Glomerular endothelial cell (primary cell): ENCODE measurements around the gene CPLANE1. TPM values are rescaled to one million over a fixed set of nuclear protein-coding genes. Genes with fewer than 3 reads are reported as not detected.
"Not testable (repeated sequence)": the region's sequence is repeated elsewhere in the genome, so short reads cannot be mapped to it uniquely, and the experiment has no call there.

Experiments used
- DNase-seq: peaks from one replicate; pipeline ENCODE4 v3.0.0-alpha.2; 2011; ENCODE audit warnings: low read depth, low spot score; ENCODE audit errors: extremely low read depth
- total RNA-seq: library from RNA; depleted of rRNA; stranded (reverse); fragments of >200 nt; gene quantifications from 2 replicates; pipeline ENCODE4 v1.2.3, GENCODE V29; 2015

Gene CPLANE1
- total RNA-seq, 1 donor from 2014 or later: 21.6 TPM

DNA sequence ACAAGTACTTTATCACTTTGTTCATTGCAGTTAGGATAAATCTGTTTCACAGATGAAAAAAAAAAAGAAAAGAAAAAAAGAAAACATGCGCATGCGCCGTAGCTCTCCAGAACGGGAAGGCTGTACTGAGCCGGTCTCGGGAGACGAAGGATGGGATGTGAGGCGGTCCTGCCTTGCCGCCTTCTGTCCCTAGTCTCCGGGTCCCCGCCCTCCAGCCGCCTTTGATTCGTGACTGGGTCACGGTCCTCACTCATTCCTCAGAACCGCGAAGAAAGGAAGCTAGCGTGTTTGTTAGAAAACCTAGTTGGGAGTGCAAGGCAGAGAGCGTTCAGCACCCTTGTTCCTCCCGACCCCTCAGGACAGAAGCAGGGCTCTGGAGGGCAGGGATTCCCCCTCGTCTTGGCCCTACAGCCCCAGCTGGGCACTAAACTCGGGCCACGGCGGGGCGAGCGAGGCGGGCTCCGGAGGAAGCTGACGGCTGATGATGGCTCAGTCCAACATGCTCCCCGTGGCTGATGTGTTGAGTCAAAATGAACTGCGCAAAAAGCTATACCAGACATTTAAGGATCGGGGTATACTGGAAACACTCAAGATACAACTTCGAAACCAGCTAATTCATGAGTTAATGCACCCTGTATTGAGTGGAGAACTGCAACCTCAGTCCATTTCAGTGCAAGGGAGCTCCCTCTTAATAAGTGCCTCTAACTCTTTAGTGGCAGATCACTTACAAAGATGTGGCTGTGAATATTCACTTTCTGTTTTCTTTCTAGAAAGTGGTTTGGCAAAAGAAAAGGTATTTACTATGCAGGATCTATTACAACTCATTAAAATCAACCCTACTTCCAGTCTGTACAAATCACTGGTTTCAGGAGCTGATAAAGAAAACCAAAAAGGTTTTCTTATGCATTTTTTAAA, 40.0 kb downstream of the CPLANE1 start:
- no peak for DNase-seq

DNA sequence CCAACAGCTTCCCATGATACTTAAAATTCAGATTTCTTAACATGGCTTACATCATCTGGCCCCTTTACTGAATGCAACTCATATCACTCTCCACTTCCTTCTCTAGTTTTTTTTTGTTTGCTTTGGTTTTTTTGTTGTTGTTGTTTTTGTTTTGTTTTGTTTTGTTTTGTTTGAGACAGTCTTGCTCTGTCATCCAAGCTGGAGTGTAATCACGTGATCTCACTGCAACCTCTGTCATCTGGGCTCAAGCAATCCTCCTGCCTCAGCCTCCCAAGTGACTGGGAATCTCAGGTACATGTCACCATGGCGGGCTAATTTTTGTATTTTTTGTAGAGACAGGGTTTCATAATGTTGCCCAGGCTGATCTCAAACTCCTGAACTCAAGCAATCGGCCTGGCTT, 41.4 kb downstream of the CPLANE1 start:
- no peak for DNase-seq

DNA sequence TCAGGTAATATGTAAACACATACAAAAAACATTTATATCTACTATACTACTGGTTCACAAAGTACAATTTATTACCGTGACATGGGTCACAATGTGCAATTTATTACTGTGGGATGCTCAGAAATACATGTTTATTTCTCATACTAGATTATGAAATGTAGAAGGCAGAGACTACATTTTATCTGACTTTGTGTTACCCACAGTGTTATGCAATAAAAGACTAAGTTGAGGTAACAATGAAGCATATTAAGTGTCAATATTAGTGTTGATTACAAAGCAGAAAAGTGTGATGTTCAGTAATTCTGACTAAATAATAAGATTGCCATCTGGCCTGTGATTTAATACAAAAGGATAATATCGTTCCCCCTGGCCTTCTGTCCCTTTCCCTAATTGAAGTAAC, 42.4 kb downstream of the CPLANE1 start:
- no peak for DNase-seq

DNA sequence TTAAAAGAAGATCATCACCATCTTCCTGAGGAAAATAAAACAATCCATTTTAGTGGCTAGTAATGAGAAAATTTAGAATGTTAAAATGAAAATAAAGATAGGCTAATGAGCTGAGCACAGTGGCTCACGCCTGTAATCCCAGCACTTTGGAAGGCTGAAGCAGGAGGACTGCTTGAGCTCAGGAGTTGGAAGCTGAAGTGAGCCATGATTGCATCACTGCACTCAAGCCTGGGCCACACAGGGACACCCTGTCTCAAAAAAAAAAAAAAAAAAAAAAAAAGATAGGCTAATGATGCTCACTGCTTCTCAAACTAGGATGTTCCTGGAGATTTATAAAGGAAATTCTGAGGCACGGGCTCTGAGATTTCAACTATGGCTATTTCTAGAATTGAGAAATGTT, 50.3 kb downstream of the CPLANE1 start:
- no peak for DNase-seq

DNA sequence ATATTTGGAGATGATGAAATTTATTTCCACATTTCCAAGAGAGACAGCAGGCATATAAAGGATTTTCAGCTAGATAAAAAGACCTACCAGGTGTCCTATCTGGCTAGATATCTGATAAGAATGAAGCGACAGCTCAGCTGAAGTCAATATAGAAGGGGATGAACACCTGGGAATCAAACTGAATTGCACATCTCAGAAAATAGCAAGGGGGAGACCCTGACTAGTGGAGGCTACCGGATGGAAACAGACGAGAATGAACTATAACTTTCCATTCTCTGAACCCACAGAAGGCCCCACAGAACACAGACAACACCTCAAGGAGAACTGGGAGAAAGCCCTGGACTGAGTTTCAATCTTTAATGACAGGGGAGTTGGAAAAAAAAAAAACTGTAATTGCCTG, 51.1 kb downstream of the CPLANE1 start:
- no peak for DNase-seq

DNA sequence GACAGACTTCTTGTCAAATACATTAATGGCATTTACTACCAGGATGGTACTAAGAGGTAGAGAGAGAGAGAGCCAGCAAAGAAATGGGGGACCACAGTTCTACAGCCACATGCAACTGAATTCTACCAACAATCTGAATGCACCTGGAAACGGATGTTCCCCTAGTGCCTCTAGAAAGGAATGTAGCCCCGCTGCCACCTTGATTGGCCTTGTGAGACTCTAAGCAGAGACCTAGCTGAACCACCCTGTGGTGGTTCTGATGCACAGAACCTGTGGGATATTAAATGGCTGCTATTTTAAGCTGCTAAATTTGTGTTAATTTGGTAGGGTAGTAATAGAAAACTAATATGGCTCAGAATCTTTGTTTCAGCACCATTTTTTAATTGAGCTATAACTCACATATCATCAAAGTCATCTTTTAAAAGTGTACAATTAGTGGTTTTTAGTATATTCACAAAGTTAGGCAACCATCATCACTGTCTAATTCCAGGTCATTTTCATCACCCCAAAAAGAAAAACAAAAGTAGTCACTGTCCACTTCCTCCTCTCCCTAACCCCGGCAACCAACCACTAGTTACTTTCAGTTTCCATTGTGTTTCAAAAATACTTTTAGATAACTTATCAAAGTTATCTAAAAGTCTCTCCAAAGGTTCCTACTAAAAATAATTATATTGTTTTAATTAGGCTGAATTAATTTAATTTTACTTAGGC, 51.7 kb downstream of the CPLANE1 start:
- no peak for DNase-seq

DNA sequence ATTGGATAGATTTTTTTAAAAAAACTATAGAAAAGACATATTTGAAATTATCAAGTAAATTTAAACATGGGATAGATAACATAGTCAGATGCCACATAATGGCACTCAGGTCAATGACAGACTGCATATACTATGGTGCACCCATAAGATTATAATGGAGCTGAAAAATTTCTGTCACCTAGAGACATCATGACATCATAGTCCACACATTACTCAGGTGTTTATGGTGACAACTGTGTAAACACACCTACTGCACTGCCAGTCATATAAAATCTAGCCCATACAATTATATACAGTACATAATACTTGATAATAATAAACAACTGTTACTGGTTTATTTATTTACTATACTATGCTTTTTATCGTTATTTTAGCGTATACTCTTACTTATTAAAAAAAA, 58.6 kb downstream of the CPLANE1 start:
- DNase-seq: no peak

DNA sequence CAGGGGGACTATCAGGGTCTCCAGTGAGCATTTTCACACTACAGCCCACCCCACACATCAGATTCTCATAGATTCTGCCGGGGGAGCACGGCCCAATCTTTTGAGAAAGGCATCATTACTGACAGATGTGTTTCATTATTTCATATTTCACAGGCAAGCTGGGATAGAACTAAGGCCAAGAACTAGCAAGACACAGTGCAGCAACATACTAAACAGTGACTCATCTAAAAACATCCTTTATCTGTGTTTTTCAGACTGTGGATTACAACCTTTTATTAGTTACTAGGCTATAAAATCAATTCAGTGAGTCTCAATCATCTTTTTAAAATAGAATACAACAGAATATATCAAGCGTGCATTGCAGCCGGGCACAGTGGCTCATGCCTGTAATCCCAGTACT, 59.8 kb downstream of the CPLANE1 start:
- no peak for DNase-seq

DNA sequence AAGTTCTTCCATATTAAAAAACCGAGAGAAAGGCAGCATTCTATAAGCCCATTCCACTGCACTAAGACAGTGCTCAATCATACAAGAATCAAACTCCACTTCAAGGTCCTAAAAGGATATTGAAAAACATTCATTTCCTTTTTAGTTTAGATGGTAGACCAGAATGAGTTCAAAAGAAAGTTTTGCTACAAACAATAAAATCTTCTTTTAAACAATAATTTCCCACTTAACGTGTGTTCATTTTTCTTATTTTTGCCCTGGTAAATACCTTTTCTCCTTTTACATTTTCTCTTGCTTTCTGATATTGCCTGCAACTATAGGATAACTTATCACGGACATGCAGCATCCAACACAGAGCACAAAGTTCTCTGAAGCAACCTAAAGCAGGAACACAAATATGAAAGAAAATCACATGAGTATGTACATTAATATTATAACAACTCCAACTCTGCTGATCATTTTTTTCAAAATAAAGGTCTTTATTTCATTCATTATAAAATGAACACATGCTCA, 61.7 kb downstream of the CPLANE1 start:
- no peak for DNase-seq

DNA sequence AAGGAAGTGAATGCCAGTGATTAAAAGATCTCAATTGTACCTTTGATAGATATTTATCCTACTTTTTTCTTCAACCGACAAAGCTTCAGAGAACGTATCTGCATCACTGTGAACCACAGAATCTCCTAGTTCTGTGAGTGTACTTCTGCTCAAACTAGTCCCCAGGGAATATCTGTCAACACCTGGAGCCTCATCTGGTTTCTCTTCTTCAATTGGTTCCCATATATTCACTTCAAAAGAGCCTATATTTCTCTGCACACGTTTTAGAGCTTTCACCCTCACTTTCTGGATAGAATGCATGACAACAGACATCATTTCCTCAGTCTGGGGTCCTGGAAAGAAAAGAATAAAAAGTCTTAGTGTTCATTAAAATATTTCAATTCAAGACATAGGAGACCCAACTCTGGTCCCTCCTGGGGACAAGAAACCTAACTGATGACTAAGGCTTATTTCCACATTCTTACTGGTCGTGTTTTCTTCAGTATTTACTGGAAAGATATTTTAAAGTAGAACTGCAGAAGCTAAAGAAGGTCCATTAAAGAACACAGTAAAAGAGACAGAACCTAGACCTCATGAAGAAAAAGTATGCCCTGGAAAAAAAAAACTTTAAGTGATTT, 64.3 kb downstream of the CPLANE1 start:
- no peak for DNase-seq

DNA sequence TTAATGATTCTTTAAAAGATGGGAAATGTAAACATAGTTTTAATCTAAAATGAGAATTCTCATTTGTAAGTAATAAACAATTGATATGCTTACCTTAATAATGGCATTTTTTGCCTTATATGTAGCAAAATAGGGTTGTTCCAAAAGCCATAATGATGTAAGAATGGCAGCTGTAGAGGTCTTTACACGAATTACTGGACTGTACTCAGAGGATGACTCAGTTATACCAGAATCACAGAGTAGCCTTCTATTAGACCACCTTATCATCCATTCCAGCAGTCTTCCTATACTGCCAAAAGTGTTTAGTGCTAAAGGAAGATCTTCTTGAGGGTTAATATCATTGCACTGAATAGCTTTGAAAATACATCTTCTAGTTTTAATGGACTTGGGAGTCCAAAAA, 66.5 kb downstream of the CPLANE1 start:
- no peak for DNase-seq

DNA sequence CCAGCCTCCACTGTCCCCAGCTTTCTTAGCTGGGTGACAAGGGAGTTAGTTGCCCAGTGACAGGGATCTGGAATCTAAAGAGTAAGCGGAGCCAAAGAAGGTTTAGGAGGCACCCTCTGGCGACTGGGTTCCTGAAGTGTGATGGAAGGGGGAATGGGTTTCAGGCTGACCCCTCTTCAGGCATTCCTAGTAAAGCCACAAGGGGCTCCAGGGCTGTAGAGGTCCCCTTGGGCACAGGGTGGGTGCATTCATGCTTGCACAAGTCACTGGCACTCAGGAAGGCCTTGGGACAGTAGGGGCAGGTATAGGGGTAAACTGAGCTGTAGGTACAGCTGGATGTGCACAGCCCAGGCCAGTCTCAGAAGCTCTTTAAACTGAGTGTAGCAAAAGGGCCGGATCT, 74.2 kb downstream of the CPLANE1 start:
- DNase-seq: no peak

DNA sequence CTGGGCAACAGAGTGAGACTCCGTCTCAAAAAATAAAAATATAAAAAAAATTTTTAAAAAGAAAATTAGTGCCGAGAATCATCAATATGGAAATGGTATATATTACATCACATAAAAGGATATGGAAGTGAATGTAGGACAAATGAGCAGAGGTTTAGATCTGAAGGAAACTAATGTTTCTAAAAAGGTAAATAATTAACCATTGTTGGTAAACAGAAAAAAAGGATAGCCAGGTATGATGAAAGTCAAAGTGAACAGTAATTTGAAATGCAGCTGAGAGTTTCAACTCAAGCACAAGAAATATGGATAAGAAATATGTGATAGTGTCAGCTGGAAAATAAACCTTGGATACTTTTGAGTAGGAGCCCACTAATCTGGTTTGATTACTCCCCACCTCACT, 76.2 kb downstream of the CPLANE1 start:
- no peak for DNase-seq

DNA sequence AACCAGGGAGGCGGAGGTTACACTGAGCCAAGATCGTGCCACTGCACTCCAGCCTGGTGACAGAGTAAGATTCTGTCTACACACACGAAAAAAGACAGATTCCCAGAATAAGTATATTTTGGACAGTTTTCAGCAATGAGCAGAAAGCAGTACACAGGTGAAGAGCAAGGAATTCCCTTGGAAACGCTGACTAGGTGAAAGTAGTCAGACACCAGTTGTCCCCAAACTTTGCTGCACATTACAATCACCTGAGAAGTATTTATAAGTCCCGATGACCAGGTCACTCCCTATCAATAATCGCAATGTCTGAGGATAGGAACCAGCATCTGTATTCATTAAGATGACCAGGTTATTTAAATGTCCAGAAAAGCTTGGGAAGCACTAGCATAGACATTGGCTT, 78.3 kb downstream of the CPLANE1 start:
- no peak for DNase-seq

DNA sequence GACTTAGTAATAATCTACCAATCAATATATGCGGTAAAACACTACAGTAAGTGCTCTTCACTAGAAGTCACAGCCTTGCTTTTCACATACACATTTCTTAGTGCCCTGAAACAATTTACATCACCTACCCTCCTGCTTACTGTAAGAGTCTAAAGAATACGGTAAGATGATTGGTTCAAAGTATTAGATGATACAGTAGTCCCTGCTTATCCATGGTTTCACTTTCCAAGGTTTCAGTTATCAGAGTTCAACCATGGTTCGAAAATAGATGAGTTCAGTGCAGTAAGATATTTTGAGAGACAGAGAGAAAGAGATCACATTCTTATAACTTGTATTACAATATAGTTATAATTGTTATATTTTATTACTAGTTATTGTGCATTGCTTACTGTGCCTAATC, 83.0 kb downstream of the CPLANE1 start:
- no peak for DNase-seq

DNA sequence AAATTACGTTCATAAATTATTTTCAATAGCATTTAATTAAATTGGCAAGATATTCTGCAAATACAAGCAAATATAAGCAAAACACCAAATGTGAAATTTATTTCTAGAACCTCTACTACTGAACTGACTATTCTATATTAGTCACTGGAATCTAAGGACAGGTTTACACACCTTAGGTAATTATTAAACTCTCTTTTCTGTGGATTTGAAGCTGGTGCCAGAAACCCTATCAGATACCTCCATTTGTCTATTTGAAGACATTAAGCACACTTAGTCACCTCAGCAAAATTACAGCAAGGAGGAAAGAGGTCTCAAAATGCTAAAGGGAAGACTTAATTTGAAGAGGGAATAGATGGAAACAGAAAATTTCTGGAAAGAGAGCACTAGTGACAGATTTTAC, 83.4 kb downstream of the CPLANE1 start:
- DNase-seq: no peak

DNA sequence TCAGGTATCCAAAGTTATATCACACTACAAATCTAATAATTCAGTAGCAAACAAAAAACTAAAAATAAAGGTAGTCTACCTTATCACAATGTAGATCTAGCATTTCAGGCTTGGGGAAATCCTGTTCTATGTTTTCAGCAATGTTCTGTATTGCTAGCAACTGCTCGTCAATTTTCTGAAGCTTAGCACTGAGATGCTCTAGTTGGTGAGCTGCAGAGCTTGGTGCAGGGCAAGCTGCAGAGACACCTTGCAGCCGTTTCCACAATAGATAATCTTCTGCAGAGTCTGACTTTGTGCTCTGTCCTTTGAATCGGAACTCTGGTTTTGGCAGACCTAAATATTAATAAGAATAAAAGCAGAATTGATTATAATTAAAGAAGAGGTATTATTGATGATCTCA, 95.5 kb downstream of the CPLANE1 start:
- DNase-seq: no peak

DNA sequence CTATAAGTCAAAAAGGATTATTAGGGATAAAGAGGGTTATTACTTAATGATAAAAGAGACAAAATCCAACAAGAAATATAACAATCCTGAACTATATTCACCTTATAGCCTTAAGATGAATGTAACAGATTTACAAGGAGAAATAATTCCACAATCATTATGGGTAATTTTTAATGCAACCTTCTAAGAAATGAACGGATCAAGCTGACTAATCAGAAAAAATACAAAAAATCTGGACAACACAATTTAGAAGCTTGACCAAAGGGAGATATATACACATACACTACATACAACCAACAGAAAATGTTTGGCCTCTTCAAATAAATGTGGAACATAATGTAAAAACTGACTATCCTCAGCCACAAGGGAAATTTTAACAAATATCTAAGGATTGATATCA, 102.3 kb downstream of the CPLANE1 start:
- DNase-seq: no peak

DNA sequence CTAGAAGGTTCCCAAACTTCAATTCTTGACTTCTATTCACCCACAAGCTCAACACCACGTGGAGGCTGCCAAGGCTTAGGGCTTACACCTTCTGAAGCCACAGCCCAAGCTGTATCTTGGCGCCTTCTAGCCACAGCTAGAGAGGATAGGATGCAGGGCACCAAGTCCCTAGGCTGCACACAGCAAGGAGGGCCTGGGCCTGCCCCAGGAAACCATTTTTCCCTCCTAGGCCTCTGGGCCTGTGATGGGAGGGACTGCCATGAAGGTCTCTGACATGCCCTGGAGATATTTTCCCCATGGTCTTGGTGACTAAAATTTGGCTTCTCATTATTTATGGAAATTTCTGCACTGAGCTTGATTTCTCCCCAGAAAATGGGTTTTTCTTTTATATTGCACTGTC, 112.5 kb downstream of the CPLANE1 start:
- DNase-seq: no peak

DNA sequence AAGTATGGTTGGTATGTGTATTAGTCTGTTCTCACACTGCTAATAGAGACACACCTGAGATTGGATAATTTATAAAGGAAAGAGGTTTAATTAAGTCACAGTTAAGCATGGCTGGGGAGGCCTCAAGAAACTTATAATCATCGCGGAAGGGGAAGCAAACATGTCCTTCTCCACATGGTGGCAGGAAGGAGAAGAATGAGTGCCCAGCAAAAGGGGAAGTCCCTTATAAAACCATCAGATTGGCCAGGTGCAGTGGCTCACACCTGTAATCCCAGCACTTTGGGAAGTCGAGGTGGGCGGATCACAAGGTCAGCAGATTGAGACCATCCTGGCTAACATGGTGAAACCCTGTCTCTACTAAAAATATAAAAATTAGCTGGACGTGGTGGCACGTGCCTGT, 113.9 kb downstream of the CPLANE1 start:
- DNase-seq: not testable (repeated sequence)

DNA sequence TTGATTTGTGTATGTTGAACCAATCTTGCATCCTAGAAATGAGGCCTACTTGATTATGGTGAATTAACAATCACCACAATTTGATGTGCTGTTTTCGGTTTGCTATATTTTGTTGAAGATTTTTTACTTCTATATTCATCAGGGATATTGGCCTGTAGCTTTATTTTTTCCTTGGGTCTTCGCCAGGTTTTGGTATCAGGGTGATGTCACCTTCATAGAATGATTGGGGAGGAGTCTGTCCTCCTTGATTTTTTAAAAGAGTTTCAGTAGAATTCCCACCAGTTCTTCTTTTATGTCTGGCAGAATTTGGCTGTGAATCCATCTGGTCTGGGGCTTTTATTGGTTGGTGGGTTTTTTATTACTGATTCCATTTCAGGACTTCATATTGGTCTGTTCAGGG, 115.2 kb downstream of the CPLANE1 start:
- DNase-seq: no peak

DNA sequence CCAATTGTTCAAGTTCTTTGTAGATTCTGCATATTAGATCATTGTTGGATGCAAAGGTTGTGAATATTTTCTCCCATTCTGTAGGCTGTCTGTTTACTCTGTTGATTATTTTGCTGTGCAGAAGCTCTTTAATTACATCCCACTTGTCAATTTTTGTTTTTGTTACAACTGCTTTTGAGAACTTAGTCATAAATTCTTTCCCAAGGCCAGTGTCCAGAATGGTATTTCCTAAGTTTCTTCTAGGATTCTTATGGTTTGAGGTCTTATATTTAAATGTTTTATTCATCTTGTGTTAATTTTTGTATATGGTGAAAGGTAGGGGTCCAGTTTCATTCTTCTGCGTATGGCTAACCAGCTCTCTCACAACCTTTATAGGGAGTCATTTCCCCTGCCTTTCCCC, 116.5 kb downstream of the CPLANE1 start:
- no peak for DNase-seq
